Endodermal cell (in vitro differentiated cells): ENCODE results near the gene CUX1. TPM values are rescaled to one million over a fixed set of nuclear protein-coding genes. Genes with fewer than 3 reads are reported as not detected.

Experiments
- DNase-seq: peaks from one replicate; pipeline ENCODE4 v3.0.0-alpha.2; 2017
- H3K27ac ChIP-seq: 2 replicates; pipeline ENCODE4 v1.5.1; 2013; ENCODE audit warnings: mild to moderate bottlenecking, low read depth, low read length, moderate library complexity
- H3K27me3 ChIP-seq: 2 replicates; pipeline ENCODE4 v1.6.1; 2013; ENCODE audit warnings: mild to moderate bottlenecking, low read length, moderate library complexity; ENCODE audit not compliant: insufficient read depth, control insufficient read depth, poor library complexity, severe bottlenecking
- H3K36me3 ChIP-seq: 2 replicates; pipeline ENCODE4 v1.7.0; 2013; ENCODE audit warnings: mild to moderate bottlenecking, low read length, moderate library complexity; ENCODE audit not compliant: control insufficient read depth, insufficient read depth
- H3K4me1 ChIP-seq: one replicate; pipeline ENCODE4 v1.7.0; 2013; ENCODE audit warnings: low read length; ENCODE audit not compliant: control insufficient read depth, insufficient read depth
- H3K4me3 ChIP-seq: 2 replicates; pipeline ENCODE4 v1.5.1; 2013; ENCODE audit warnings: mild to moderate bottlenecking, low read length, moderate library complexity
- H3K9ac ChIP-seq: 2 replicates; pipeline ENCODE4 v1.6.1; 2013; ENCODE audit warnings: mild to moderate bottlenecking, low read length, moderate library complexity; ENCODE audit not compliant: poor library complexity, severe bottlenecking; ENCODE audit errors: extremely low read depth
- H3K9me3 ChIP-seq: 2 replicates; pipeline ENCODE4 v1.6.1; 2013; ENCODE audit warnings: mild to moderate bottlenecking, low read length, moderate library complexity; ENCODE audit not compliant: control insufficient read depth
- H3K27ac Mint-ChIP-seq: 2 replicates; pipeline ENCODE4 v1.8.0; 2020; ENCODE audit warnings: mixed read lengths
- H3K27me3 Mint-ChIP-seq: 2 replicates; pipeline ENCODE4 v1.8.0; 2021; ENCODE audit warnings: mild to moderate bottlenecking, mixed read lengths; ENCODE audit not compliant: insufficient read depth
- H3K36me3 Mint-ChIP-seq: 2 replicates; pipeline ENCODE4 v1.8.0; 2020; ENCODE audit warnings: low read depth, mixed read lengths
- H3K4me1 Mint-ChIP-seq: 2 replicates; pipeline ENCODE4 v1.8.0; 2020; ENCODE audit warnings: mixed read lengths
- H3K4me3 Mint-ChIP-seq: 2 replicates; pipeline ENCODE4 v1.8.0; 2020; ENCODE audit warnings: mild to moderate bottlenecking, moderate library complexity, mixed read lengths
- H3K9me3 Mint-ChIP-seq: 2 replicates; pipeline ENCODE4 v1.8.0; 2020; ENCODE audit warnings: mild to moderate bottlenecking, mixed read lengths
- CTCF ChIP-seq: fragments of 200-600 bp; sonication (generic); conservative IDR thresholded peaks from 2 replicates; pipeline ENCODE4 v1.5.0; 2021; ENCODE audit warnings: antibody characterized with exemption, mild to moderate bottlenecking
- WGBS, 2 experiments: methylation state at CpG; one replicate each; pipeline versions ENCODE4 v1.1.5 to v1.1.7; 2013; ENCODE audit warnings: missing lambda C conversion rate in 2 of 2, mixed read lengths in 1 of 2; ENCODE audit not compliant: insufficient coverage in 1 of 2, insufficient read length in 1 of 2; 5-methylcytosine and 5-hydroxymethylcytosine counted together
- total RNA-seq, 2 donors: library from RNA; stranded (reverse); fragmentation: NEBNext Ultra II Directional in 1 of 2; extraction: Animal tissue kit (Norgen Biotek cat#: 25700) in 1 of 2; gene quantifications; 2 replicates in 1 of 2; 3 replicates in 1 of 2; pipeline ENCODE4 v1.2.1, GENCODE V29; 2021

CUX1 gene
- total RNA-seq, 2 donors from 2014 or later, result 85.1 to 108 TPM

GRCh38 chr7:102241431-102241830 lies 424.0 kb downstream of the CUX1 start:
- no peak for TF ChIP-seq CTCF
- H3K27me3 Mint-ChIP-seq, result no peaks in the 10 kb centered on the region
- peaks cover 57% of the 10 kb centered on the region for H3K36me3 Mint-ChIP-seq
- Histone ChIP-seq H3K27me3 (no peaks in the 10 kb centered on the region), H3K27ac (no peak overlapping the region), H3K36me3 (peaks cover 32% of the 10 kb centered on the region), H3K4me1 (no peaks in the 10 kb centered on the region), H3K4me3 (no peak overlapping the region), H3K9ac (no peak overlapping the region), H3K9me3 (no peaks in the 10 kb centered on the region)
- 96 to 98% methylated on average over 8 of the region's 8 CpGs for WGBS, 2 experiments
- H3K9me3 Mint-ChIP-seq, result no peaks in the 10 kb centered on the region
- no peak overlapping the region for H3K4me3 Mint-ChIP-seq
- H3K27ac Mint-ChIP-seq, result no peak overlapping the region
- DNase-seq, result no peak
- H3K4me1 Mint-ChIP-seq, result no peaks in the 10 kb centered on the region

GRCh38 chr7:102244601-102245000 lies 427.2 kb downstream of the CUX1 start:
- H3K27ac ChIP-seq, result no peak overlapping the region
- H3K27ac Mint-ChIP-seq, result no peak overlapping the region

GRCh38 chr7:102248081-102248455 lies 430.6 kb downstream of the CUX1 start:
- Histone ChIP-seq H3K4me1 (no peaks in the 10 kb centered on the region), H3K9me3 (no peaks in the 10 kb centered on the region), H3K27me3 (no peaks in the 10 kb centered on the region), H3K36me3 (peaks cover 18% of the 10 kb centered on the region), H3K27ac (no peak overlapping the region), H3K4me3 (no peak overlapping the region), H3K9ac (no peak overlapping the region)
- Mint-ChIP-seq H3K9me3 (no peaks in the 10 kb centered on the region), H3K27ac (no peak overlapping the region), H3K36me3 (peaks cover 31% of the 10 kb centered on the region), H3K4me1 (peaks cover 4% of the 10 kb centered on the region), H3K4me3 (no peak overlapping the region), H3K27me3 (no peaks in the 10 kb centered on the region)
- WGBS, 2 experiments, result 96 to 97% methylated on average over 5 to 14 of the region's 14 CpGs
- no peak for DNase-seq
- no peak for TF ChIP-seq CTCF

More at GRCh38 chr7:102244601-102245000, 427.2 kb downstream of the CUX1 start:
- Mint-ChIP-seq H3K4me3 (no peak overlapping the region), H3K27me3 (no peaks in the 10 kb centered on the region), H3K9me3 (no peaks in the 10 kb centered on the region), H3K36me3 (peaks cover 45% of the 10 kb centered on the region), H3K4me1 (no peaks in the 10 kb centered on the region)
- 90 to 94% methylated on average over 3 to 4 of the region's 4 CpGs for WGBS, 2 experiments
- Histone ChIP-seq H3K4me3 (no peak overlapping the region), H3K27me3 (no peaks in the 10 kb centered on the region), H3K4me1 (no peaks in the 10 kb centered on the region), H3K9ac (no peak overlapping the region), H3K36me3 (peaks cover 16% of the 10 kb centered on the region), H3K9me3 (no peaks in the 10 kb centered on the region)
- TF ChIP-seq CTCF, result no peak
- no peak for DNase-seq
